ENCODE measurements around the gene PKD1L1. TPM values are rescaled to one million over a fixed set of nuclear protein-coding genes. Genes with fewer than 3 reads are reported as not detected.

PKD1L1 gene
- polyA plus RNA-seq, 1 of the 3 experiments (the other 2 are of a cell fraction): 0.10 TPM

DNA sequence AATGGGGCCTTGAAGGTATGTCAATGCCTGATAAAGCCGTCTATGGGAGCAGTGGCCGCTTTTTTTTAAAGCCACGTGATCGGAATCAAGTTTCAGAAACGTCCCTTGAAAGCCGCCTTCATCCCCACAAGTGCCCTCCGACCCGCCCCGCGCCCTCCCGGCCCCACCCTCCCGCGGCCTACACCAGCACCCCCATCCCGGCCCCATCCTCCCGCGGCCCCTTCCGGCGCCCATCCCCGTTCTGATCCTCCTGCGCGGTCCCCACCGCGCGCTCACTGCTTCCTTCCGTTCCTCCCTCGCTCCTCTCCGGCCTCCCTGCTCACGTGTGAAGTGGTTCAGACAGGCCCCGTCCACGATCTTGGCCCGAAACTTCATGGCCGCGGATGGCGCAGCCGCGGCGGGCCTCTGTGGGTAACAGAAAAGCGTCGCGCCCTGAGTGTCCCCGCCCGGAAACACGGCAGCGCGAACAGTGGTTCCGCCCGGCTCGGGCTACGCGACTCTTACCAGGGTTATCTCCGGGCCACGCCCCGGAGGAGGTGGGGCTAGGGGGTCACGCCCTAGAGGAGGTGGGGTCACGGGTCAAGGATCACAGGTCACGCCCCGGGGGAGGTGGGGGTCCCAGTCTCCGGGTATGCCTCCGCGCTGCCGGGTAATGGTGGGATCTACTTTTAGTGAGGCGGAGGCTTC, 31.0 kb upstream of the PKD1L1 start, which contains the start of gene HUS1:
TSS of gene HUS1 (minus strand) at position 471 of the 687 bp plus-strand sequence. CDS start at position 375, 96 bp downstream.
- CTCF ChIA-PET: interaction anchor here (1.1 to 3.3 kb wide), 3 partner anchors 10 to 34 kb away, joined by 6 to 22 read pairs (median 20); no protein-coding TSS in a partner anchor
- POLR2A ChIA-PET: interaction anchor here (1.5 kb wide), 1 partner anchor 25 kb away, joined by 3 read pairs; no protein-coding TSS in a partner anchor
- H3K4me2 ChIP-seq: peak within 1 kb of the TSS; percentile 90
- TF ChIP-seq, protein P1, sequence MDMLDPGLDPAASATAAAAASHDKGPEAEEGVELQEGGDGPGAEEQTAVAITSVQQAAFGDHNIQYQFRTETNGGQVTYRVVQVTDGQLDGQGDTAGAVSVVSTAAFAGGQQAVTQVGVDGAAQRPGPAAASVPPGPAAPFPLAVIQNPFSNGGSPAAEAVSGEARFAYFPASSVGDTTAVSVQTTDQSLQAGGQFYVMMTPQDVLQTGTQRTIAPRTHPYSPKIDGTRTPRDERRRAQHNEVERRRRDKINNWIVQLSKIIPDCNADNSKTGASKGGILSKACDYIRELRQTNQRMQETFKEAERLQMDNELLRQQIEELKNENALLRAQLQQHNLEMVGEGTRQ (IDR thresholded peaks at IDR 0.05; ENCODE audit: borderline replicate concordance, low read depth, low read length): no peak
- peak; percentile 92 for TF ChIP-seq CHD2 (IDR thresholded peaks at IDR 0.05; ENCODE audit: low read length, partially characterized antibody)
- TF ChIP-seq, protein P2, sequence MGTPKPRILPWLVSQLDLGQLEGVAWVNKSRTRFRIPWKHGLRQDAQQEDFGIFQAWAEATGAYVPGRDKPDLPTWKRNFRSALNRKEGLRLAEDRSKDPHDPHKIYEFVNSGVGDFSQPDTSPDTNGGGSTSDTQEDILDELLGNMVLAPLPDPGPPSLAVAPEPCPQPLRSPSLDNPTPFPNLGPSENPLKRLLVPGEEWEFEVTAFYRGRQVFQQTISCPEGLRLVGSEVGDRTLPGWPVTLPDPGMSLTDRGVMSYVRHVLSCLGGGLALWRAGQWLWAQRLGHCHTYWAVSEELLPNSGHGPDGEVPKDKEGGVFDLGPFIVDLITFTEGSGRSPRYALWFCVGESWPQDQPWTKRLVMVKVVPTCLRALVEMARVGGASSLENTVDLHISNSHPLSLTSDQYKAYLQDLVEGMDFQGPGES (IDR thresholded peaks at IDR 0.05; ENCODE audit: low read depth, low read length): no peak
- no peak for TF ChIP-seq RXRA (IDR thresholded peaks at IDR 0.05; ENCODE audit: borderline replicate concordance, low read depth)
- TF ChIP-seq RAD21 (IDR thresholded peaks at IDR 0.05; ENCODE audit: low read length): no peak
- TF ChIP-seq MEF2A (IDR thresholded peaks at IDR 0.05; ENCODE audit: borderline replicate concordance, low read depth): peak; percentile 35; the same call in 1 of the 2 replicates
- TF ChIP-seq, protein P3, sequence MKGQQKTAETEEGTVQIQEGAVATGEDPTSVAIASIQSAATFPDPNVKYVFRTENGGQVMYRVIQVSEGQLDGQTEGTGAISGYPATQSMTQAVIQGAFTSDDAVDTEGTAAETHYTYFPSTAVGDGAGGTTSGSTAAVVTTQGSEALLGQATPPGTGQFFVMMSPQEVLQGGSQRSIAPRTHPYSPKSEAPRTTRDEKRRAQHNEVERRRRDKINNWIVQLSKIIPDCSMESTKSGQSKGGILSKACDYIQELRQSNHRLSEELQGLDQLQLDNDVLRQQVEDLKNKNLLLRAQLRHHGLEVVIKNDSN (IDR thresholded peaks at IDR 0.05; ENCODE audit: borderline replicate concordance, low read depth): peak; percentile 65
- TF ChIP-seq, protein P4, sequence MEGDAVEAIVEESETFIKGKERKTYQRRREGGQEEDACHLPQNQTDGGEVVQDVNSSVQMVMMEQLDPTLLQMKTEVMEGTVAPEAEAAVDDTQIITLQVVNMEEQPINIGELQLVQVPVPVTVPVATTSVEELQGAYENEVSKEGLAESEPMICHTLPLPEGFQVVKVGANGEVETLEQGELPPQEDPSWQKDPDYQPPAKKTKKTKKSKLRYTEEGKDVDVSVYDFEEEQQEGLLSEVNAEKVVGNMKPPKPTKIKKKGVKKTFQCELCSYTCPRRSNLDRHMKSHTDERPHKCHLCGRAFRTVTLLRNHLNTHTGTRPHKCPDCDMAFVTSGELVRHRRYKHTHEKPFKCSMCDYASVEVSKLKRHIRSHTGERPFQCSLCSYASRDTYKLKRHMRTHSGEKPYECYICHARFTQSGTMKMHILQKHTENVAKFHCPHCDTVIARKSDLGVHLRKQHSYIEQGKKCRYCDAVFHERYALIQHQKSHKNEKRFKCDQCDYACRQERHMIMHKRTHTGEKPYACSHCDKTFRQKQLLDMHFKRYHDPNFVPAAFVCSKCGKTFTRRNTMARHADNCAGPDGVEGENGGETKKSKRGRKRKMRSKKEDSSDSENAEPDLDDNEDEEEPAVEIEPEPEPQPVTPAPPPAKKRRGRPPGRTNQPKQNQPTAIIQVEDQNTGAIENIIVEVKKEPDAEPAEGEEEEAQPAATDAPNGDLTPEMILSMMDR (IDR thresholded peaks at IDR 0.05): no peak
- peak; percentile 64; the same call in 1 of the 2 replicates for TF ChIP-seq TCF12 (IDR thresholded peaks at IDR 0.05)
- peak; percentile 54; the same call in 1 of the 2 replicates for TF ChIP-seq TEAD4 (IDR thresholded peaks at IDR 0.05; ENCODE audit: borderline replicate concordance, insufficient read depth)
- peak; percentile 86 for TF ChIP-seq GABPA (IDR thresholded peaks at IDR 0.05; ENCODE audit: low read depth)
- peak; percentile 95 for TF ChIP-seq MXI1 (IDR thresholded peaks at IDR 0.05; ENCODE audit: low read depth, low read length)
- peak; percentile 74 for TF ChIP-seq RCOR1 (IDR thresholded peaks at IDR 0.05; ENCODE audit: low read length)
- TF ChIP-seq, protein P5, sequence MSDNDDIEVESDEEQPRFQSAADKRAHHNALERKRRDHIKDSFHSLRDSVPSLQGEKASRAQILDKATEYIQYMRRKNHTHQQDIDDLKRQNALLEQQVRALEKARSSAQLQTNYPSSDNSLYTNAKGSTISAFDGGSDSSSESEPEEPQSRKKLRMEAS (IDR thresholded peaks at IDR 0.05; ENCODE audit: low read depth): peak; percentile 86
- TF ChIP-seq TAF1 (IDR thresholded peaks at IDR 0.05; ENCODE audit: borderline replicate concordance, low read depth, low read length): peak; percentile 94
- peak; percentile 61 for TF ChIP-seq NRF1 (IDR thresholded peaks at IDR 0.05; ENCODE audit: low read depth, low read length)
- TF ChIP-seq, protein P6, sequence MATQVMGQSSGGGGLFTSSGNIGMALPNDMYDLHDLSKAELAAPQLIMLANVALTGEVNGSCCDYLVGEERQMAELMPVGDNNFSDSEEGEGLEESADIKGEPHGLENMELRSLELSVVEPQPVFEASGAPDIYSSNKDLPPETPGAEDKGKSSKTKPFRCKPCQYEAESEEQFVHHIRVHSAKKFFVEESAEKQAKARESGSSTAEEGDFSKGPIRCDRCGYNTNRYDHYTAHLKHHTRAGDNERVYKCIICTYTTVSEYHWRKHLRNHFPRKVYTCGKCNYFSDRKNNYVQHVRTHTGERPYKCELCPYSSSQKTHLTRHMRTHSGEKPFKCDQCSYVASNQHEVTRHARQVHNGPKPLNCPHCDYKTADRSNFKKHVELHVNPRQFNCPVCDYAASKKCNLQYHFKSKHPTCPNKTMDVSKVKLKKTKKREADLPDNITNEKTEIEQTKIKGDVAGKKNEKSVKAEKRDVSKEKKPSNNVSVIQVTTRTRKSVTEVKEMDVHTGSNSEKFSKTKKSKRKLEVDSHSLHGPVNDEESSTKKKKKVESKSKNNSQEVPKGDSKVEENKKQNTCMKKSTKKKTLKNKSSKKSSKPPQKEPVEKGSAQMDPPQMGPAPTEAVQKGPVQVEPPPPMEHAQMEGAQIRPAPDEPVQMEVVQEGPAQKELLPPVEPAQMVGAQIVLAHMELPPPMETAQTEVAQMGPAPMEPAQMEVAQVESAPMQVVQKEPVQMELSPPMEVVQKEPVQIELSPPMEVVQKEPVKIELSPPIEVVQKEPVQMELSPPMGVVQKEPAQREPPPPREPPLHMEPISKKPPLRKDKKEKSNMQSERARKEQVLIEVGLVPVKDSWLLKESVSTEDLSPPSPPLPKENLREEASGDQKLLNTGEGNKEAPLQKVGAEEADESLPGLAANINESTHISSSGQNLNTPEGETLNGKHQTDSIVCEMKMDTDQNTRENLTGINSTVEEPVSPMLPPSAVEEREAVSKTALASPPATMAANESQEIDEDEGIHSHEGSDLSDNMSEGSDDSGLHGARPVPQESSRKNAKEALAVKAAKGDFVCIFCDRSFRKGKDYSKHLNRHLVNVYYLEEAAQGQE (IDR thresholded peaks at IDR 0.05; ENCODE audit: low read depth, low read length): peak; percentile 59; the same call in 1 of the 2 replicates
- peak; percentile 96 for TF ChIP-seq SIN3A (IDR thresholded peaks at IDR 0.05; ENCODE audit: borderline replicate concordance, low read depth, low read length)
- peak; percentile 52; the same call in 1 of the 2 replicates for TF ChIP-seq NFIC (IDR thresholded peaks at IDR 0.05; ENCODE audit: borderline replicate concordance)
- no peak for TF ChIP-seq SMC3 (IDR thresholded peaks at IDR 0.05; ENCODE audit: low read depth, low read length)
- no peak for TF ChIP-seq EZH2phosphoT487 (IDR thresholded peaks at IDR 0.05; ENCODE audit: borderline replicate concordance, low read depth)
- TF ChIP-seq FOSL2 (IDR thresholded peaks at IDR 0.05; ENCODE audit: borderline replicate concordance, low read depth): peak; percentile 33; the same call in 1 of the 2 replicates
- no peak for TF ChIP-seq FOXM1 (IDR thresholded peaks at IDR 0.05; ENCODE audit: low read depth)
- no peak for TF ChIP-seq RFX5 (IDR thresholded peaks at IDR 0.05; ENCODE audit: low read length)

More for the DNA sequence above, 31.0 kb upstream of the PKD1L1 start, which contains the start of gene HUS1:
- Histone ChIP-seq H3K4me1 (ENCODE audit: control insufficient read depth in 1 of 2, insufficient read depth in 2 of 2, low read depth in 1 of 2, low read length in 1 of 2) (peaks cover 8% of the 10 kb centered on the region in 2 experiments; a peak in 3 of 4 replicates), H3K79me2 (ENCODE audit: insufficient read depth) (peaks cover 21% of the 10 kb centered on the region), H2AFZ (ENCODE audit: low read depth) (peak within 1 kb of the TSS; percentile 95), H3K9ac (peak within 1 kb of the TSS; percentile 77), H3K4me3 (ENCODE audit: low read depth in 2 of 2, low read length in 1 of 2) (peak within 1 kb of the TSS; percentile 75 to 87), H3K9me3 (no peaks in the 10 kb centered on the region), H4K20me1 (ENCODE audit: insufficient read depth) (no peaks in the 10 kb centered on the region), H3K27ac (ENCODE audit: low read depth in 2 of 2, low read length in 1 of 2) (peak within 1 kb of the TSS; percentile 76 to 83), H3K27me3 (ENCODE audit: insufficient read depth) (no peaks in the 10 kb centered on the region), H3K36me3 (replicated peaks in 1 of 2; ENCODE audit: control insufficient read depth in 1 of 2, insufficient read depth in 2 of 2, low read length in 1 of 2) (peaks cover 37% of the 10 kb centered on the region in 2 experiments), H3K9me2 (no peaks in the 10 kb centered on the region), H3F3A (replicated peaks; ENCODE audit: insufficient read depth) (peaks cover 17% of the 10 kb centered on the region)
- peak; percentile 98 for DNase-seq
- 4% methylated on average over 60 of the region's 62 CpGs for WGBS (ENCODE audit: low lambda C conversion rate)

Data from SK-N-SH (cell line).